ENCODE results near the gene AUTS2.

Gene AUTS2

DNA sequence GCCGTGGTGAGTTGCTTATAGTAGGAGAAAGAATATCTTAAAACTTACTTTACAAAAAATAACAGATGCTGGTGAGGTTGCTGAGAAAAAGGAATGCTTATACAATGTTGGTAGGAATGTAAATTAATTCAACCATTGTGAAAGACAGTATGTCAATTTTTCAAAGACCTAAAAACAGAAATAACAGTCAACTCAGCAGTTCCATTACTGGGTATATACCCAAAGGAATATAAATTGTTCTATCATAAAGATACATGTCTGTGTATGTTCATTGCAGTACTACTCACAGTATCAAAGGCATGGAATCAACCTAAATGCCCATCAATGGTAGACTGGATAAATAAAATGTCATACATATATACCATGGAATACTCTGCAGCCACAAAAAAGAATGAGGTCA lies 420.4 kb downstream of the AUTS2 start:
- DNase-seq (ENCODE audit: low read depth): no peak
- H3K4me3 ChIP-seq (ENCODE audit: low read depth, low read length): no peak overlapping the region
- no peak for TF ChIP-seq CTCF (IDR thresholded peaks at IDR 0.05; ENCODE audit: insufficient read depth, low read depth, low read length, missing control alignments)

DNA sequence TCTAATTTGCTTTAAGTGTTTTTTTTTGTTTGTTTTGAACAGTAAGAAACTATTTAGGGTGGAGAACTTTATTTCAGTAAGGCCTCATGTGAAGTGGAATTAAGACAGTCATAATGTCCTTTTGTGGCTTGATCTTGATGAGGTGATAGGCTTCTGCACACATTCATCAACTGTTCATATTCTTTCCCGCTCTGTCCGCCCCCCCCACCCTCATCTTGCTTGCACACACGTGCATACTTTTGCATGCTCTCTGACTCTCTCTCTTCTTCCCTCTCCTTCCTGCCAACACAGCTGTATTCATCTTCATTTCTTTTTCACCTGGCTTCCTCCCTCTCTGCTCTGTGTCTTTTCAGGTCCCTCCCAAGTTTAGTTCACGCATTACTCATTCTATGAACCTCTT lies 429.6 kb downstream of the AUTS2 start:
- H3K4me3 ChIP-seq (ENCODE audit: low read depth, low read length): no peak overlapping the region
- TF ChIP-seq CTCF (IDR thresholded peaks at IDR 0.05; ENCODE audit: insufficient read depth, low read depth, low read length, missing control alignments): no peak
- DNase-seq (ENCODE audit: low read depth): no peak

- no peak overlapping the region for H3K4me3 ChIP-seq (ENCODE audit: low read depth, low read length)
- DNase-seq (ENCODE audit: low read depth): no peak
- TF ChIP-seq CTCF (IDR thresholded peaks at IDR 0.05; ENCODE audit: insufficient read depth, low read depth, low read length, missing control alignments): no peak
Measured at GRCh38 chr7:70028620-70029019, 430.3 kb downstream of the AUTS2 start.

DNA sequence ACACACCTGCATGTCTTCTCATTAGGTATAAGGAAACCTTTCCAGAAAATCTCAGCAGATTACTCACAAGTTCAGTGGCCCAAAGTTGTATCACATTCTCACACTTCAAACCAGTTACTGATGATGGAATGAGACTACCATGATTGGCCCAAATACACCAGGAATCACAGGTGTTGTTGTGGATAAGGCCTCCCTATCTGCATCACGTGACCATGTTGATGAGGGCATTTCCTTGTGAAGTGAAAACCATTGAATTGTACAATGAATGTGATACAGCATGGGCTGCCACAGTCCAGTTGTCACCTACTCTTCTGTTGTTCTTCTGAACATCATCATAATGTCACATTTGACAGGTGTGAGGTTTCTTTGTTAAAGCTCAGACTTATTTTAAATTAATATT lies 431.7 kb downstream of the AUTS2 start:
- H3K4me3 ChIP-seq (ENCODE audit: low read depth, low read length): no peak overlapping the region
- TF ChIP-seq CTCF (IDR thresholded peaks at IDR 0.05; ENCODE audit: insufficient read depth, low read depth, low read length, missing control alignments): no peak
- DNase-seq (ENCODE audit: low read depth): no peak

DNA sequence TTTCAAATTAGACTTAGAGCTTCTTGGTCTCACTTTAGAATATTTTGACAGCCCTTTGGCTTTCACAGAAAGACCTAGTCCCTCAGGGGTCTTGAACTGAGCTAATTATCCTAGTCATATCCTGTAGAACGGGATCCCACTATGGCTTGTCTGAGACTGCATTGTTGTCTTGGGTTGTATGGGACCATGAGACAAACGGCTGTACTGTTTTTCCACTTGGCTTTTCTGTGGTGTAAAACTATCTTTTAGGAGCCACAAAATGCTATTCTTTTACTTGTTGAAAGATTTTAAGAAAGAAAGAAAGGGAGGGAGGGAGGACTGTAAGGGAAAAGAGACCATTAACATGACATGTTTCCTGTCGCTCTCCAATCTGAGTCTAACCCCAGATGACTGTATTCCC lies 432.5 kb downstream of the AUTS2 start:
- no peak for TF ChIP-seq CTCF (IDR thresholded peaks at IDR 0.05; ENCODE audit: insufficient read depth, low read depth, low read length, missing control alignments)
- no peak overlapping the region for H3K4me3 ChIP-seq (ENCODE audit: low read depth, low read length)
- DNase-seq (ENCODE audit: low read depth): no peak

- DNase-seq (ENCODE audit: low read depth): no peak
- no peak for TF ChIP-seq CTCF (IDR thresholded peaks at IDR 0.05; ENCODE audit: insufficient read depth, low read depth, low read length, missing control alignments)
- H3K4me3 ChIP-seq (ENCODE audit: low read depth, low read length): no peak overlapping the region
Measured at GRCh38 chr7:70031245-70031644, 433.0 kb downstream of the AUTS2 start.

DNA sequence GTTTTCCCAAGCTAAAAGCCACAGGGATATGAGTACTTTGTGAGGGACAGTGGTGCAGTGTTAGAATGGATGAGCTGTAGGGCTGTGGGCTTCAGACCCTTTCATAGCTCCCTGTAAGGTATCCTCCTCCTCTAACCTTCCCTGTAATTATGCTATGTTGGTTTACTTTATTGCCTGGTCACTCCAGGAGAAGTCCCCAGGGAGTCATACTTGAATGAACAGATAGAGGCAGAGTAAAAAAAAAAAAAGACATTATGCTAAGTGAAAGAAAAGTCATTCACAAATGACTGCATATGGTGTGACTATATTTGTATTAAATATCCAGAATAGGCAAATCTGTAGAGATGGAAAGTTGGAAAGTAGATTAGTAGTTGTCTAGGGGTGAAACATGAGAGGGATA lies 434.4 kb downstream of the AUTS2 start:
- DNase-seq (ENCODE audit: low read depth): no peak
- H3K4me3 ChIP-seq (ENCODE audit: low read depth, low read length): no peak overlapping the region
- TF ChIP-seq CTCF (IDR thresholded peaks at IDR 0.05; ENCODE audit: insufficient read depth, low read depth, low read length, missing control alignments): no peak
